ENCODE data around the gene DHTKD1. TPM values are rescaled to one million over a fixed set of nuclear protein-coding genes. Genes with fewer than 3 reads are reported as not detected.

Gene DHTKD1
- total and polyA plus RNA-seq, 2 of the 4 experiments (the other 2 are of a cell fraction): 13.9 to 20.3 TPM

DNA sequence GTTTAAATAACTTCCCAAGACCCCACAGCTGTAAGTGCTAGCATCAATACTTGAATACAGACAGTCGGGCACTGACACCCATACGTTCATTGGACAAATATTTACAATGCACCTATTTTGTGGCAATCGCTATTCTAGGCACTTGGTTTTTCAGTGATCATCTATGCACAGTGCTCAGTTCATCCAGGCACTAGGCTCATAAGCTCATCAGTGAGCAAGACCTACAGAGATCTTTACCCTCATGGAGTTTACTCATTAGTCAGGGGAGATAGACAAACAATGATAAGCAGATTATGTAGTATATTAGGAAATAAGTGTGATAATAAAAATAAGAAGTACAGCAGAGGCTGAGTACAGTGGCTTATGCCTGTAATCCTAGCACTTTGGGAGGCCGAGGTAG lies 7.6 kb upstream of the DHTKD1 start:
- Histone ChIP-seq H4K8ac (ENCODE audit: low read depth in 2 of 2, low read length in 2 of 2) (no peak overlapping the region), H3K4me2 (ENCODE audit: low read depth, low read length) (no peak overlapping the region), H3K79me1 (ENCODE audit: low read depth in 1 of 2, low read length in 2 of 2) (no peaks in the 10 kb centered on the region), H4K20me1 (ENCODE audit: insufficient read depth, low read length) (no peaks in the 10 kb centered on the region), H3K4me1 (ENCODE audit: control insufficient read depth, insufficient read depth, low read length) (no peaks in the 10 kb centered on the region), H3K4me3 (ENCODE audit: insufficient read depth, low read depth, low read length) (no peak overlapping the region), H3K36me3 (ENCODE audit: control insufficient read depth, insufficient read depth, low read length) (no peaks in the 10 kb centered on the region), H3K4ac (ENCODE audit: low read depth, low read length) (no peak overlapping the region), H4K5ac (ENCODE audit: low read depth, low read length) (no peak overlapping the region), H2BK20ac (ENCODE audit: low read depth, low read length) (no peak overlapping the region), H2BK120ac (ENCODE audit: low read depth, low read length) (no peak overlapping the region), H2AK5ac (ENCODE audit: low read depth, low read length) (no peak overlapping the region), H3K14ac (replicated peaks; ENCODE audit: low read depth, low read length) (no peak overlapping the region), H2BK15ac (ENCODE audit: low read depth, low read length) (no peak overlapping the region), H2AFZ (replicated peaks; ENCODE audit: low read length, poor library complexity) (no peak overlapping the region), H2BK5ac (ENCODE audit: low read depth, low read length, poor library complexity, severe bottlenecking) (no peak overlapping the region), H3K9me3 (ENCODE audit: control insufficient read depth, insufficient read depth, low read length) (no peaks in the 10 kb centered on the region), H3K18ac (ENCODE audit: low read depth, low read length) (no peak overlapping the region), H4K91ac (ENCODE audit: insufficient read depth, low read depth, low read length) (no peak overlapping the region), H3K9me1 (ENCODE audit: insufficient read depth, low read length) (no peaks in the 10 kb centered on the region), H2AK9ac (replicated peaks; ENCODE audit: low read depth, low read length, poor library complexity) (no peak overlapping the region), H3K9ac (ENCODE audit: low read depth, low read length) (no peak overlapping the region), H3K27ac (ENCODE audit: insufficient read depth, low read length) (no peak overlapping the region), H3K27me3 (ENCODE audit: control insufficient read depth, insufficient read depth, low read length) (no peaks in the 10 kb centered on the region), H3K56ac (ENCODE audit: extremely low read depth, insufficient read depth, low read length) (no peak overlapping the region), H3K23ac (ENCODE audit: low read depth, low read length) (no peak overlapping the region)
- BruUV-seq (replicated peaks): no TSS peak
- DNase-seq: no peak
- POLR2A ChIA-PET (ENCODE audit: unreplicated experiment): no interaction called here
- WGBS, 2 experiments (ENCODE audit: extremely low coverage in 2 of 2, insufficient read length in 1 of 2): 61% methylated on average over 2 of the region's 4 CpGs; no CpG with 5 or more reads in 1 of the 2 experiments
- CTCF ChIA-PET: no interaction called here
- dilution Hi-C loops (cut with HindIII; ENCODE audit: low sequenced_read_pairs, unreplicated experiment) (no loop called here), in situ Hi-C loops (cut with MboI; ENCODE audit: low sequenced_read_pairs) (no loop called here), intact Hi-C loops (cut with micrococcal nuclease) (no loop called here)
- no peak for ATAC-seq (ENCODE audit: low read depth)
- no peak for TF ChIP-seq MAFK (IDR thresholded peaks at IDR 0.05; ENCODE audit: low read depth, low read length)
- no peak for TF ChIP-seq RAD21 (IDR thresholded peaks at IDR 0.05; ENCODE audit: low read length)
- TF ChIP-seq, protein P1, sequence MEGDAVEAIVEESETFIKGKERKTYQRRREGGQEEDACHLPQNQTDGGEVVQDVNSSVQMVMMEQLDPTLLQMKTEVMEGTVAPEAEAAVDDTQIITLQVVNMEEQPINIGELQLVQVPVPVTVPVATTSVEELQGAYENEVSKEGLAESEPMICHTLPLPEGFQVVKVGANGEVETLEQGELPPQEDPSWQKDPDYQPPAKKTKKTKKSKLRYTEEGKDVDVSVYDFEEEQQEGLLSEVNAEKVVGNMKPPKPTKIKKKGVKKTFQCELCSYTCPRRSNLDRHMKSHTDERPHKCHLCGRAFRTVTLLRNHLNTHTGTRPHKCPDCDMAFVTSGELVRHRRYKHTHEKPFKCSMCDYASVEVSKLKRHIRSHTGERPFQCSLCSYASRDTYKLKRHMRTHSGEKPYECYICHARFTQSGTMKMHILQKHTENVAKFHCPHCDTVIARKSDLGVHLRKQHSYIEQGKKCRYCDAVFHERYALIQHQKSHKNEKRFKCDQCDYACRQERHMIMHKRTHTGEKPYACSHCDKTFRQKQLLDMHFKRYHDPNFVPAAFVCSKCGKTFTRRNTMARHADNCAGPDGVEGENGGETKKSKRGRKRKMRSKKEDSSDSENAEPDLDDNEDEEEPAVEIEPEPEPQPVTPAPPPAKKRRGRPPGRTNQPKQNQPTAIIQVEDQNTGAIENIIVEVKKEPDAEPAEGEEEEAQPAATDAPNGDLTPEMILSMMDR (conservative IDR thresholded peaks at IDR 0.05; ENCODE audit: low read depth, low read length): no peak
- TF ChIP-seq BHLHE40 (IDR thresholded peaks at IDR 0.05; ENCODE audit: low read depth, low read length): no peak
- TF ChIP-seq, protein P2, sequence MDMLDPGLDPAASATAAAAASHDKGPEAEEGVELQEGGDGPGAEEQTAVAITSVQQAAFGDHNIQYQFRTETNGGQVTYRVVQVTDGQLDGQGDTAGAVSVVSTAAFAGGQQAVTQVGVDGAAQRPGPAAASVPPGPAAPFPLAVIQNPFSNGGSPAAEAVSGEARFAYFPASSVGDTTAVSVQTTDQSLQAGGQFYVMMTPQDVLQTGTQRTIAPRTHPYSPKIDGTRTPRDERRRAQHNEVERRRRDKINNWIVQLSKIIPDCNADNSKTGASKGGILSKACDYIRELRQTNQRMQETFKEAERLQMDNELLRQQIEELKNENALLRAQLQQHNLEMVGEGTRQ (IDR thresholded peaks at IDR 0.05; ENCODE audit: low read depth, low read length): no peak

Measured in IMR-90 (cell line).